ENCODE measurements around the gene ATP2C1. TPM values are rescaled to one million over a fixed set of nuclear protein-coding genes. Genes with fewer than 3 reads are reported as not detected.

Gene ATP2C1
- total and polyA plus RNA-seq, 9 of the 15 experiments (the other 6 are each of a cell fraction or from before 2014, with no cell fraction given) = 10.0 to 53.5 (median 27.9) TPM

DNA sequence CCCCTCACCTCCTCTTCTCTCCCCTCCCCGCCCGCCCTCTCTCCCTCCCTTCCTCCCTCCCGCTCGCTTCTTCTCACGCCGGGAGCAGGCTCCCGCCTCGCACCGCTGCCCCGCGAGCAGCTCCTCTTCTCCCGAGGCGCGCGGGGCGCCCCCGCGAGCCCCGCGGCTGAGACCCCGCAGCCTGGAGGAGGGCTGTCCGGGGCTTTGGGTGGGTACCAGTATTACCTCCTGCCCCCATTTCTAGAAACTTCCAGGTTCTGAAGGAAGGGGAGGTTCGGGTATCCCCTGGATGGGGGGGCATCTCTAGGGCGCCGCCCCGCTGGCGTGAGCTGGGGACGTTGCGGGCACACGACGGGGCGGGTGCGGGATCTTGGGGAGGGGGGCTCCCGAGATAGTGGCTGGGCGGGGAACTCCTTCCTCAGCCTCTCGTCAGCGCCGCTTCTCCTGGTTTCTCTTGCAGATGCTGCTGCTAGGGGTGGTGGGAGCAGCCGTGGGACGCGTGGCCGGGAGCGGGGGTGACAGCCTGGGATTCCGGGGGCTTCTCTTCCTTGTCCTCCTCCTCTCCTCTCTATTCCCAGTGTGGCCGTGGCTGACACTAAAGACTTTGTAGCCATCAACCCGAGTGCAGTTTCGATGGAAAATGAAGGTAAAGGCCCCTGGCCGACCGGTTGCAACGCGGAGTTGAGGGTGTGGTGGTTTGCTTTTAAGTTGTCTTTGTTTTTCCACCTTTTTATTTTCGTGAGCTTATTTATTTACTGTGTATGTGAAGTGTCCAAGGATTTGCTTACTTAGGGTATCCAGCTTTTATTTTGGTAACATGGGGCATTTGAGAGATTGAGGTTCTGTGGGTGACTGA lies 474 bp downstream of the ATP2C1 start (continued):
- TF ChIP-seq NR2C2 (CRISPR knock-in tag; IDR thresholded peaks at IDR 0.05) (no peak), NR2C2 (tag; IDR thresholded peaks at IDR 0.05) (peak; percentile 58; the same call in 1 of the 2 replicates), ZNF3 (CRISPR knock-in tag; IDR thresholded peaks at IDR 0.05) (no peak), GABPA (tag; conservative IDR thresholded peaks at IDR 0.05; ENCODE audit: low read depth) (peak; percentile 53; the same call in 1 of the 2 replicates), CCNT2 (IDR thresholded peaks at IDR 0.05; ENCODE audit: borderline replicate concordance, extremely low read depth, insufficient read length, low read depth, low read length) (peak; percentile 55), EHMT2 (IDR thresholded peaks at IDR 0.05) (no peak), PHF8 (IDR thresholded peaks at IDR 0.05; ENCODE audit: borderline replicate concordance, low read length) (peak; percentile 43; the same call in 1 of the 2 replicates), ZNF184 (CRISPR knock-in tag; IDR thresholded peaks at IDR 0.05) (no peak), BHLHE40 (IDR thresholded peaks at IDR 0.05; ENCODE audit: low read length) (0 out of 2 replicates have a peak, but pooled peaks have one; percentile 41), POLR2A (conservative IDR thresholded peaks at IDR 0.05) (no peak)
- TF ChIP-seq, protein P1, sequence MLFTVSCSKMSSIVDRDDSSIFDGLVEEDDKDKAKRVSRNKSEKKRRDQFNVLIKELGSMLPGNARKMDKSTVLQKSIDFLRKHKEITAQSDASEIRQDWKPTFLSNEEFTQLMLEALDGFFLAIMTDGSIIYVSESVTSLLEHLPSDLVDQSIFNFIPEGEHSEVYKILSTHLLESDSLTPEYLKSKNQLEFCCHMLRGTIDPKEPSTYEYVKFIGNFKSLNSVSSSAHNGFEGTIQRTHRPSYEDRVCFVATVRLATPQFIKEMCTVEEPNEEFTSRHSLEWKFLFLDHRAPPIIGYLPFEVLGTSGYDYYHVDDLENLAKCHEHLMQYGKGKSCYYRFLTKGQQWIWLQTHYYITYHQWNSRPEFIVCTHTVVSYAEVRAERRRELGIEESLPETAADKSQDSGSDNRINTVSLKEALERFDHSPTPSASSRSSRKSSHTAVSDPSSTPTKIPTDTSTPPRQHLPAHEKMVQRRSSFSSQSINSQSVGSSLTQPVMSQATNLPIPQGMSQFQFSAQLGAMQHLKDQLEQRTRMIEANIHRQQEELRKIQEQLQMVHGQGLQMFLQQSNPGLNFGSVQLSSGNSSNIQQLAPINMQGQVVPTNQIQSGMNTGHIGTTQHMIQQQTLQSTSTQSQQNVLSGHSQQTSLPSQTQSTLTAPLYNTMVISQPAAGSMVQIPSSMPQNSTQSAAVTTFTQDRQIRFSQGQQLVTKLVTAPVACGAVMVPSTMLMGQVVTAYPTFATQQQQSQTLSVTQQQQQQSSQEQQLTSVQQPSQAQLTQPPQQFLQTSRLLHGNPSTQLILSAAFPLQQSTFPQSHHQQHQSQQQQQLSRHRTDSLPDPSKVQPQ (CRISPR knock-in tag; IDR thresholded peaks at IDR 0.05; ENCODE audit: borderline replicate concordance) = no peak
- TF ChIP-seq, protein P2, sequence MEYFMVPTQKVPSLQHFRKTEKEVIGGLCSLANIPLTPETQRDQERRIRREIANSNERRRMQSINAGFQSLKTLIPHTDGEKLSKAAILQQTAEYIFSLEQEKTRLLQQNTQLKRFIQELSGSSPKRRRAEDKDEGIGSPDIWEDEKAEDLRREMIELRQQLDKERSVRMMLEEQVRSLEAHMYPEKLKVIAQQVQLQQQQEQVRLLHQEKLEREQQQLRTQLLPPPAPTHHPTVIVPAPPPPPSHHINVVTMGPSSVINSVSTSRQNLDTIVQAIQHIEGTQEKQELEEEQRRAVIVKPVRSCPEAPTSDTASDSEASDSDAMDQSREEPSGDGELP (CRISPR knock-in tag; IDR thresholded peaks at IDR 0.05; ENCODE audit: borderline replicate concordance) = no peak
